ENCODE results near the gene JAG1.
"Not testable (repeated sequence)": the region's sequence is repeated elsewhere in the genome, so short reads cannot be mapped to it uniquely, and the experiment has no call there.

Gene JAG1

DNA sequence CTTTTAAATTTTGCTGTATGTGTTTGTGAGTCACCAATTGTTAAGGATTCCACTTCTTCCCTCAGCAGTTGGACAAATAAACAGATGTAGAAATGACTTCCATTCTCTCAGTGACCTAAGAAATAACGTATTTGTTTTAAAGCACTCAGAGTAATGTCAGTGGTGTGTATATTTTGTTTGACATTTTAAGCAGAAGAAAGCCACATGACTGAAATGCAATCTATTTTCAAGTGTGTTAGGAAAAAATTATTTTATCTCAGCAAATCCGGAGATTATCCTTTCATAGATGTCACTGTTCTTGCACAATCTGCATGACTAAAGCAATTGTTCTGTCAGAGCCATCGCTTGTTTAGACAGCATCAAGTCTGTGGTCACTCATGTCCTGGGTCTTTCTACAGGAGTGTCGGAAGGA, 77.1 kb downstream of the JAG1 start:
- peak; percentile 89 for DNase-seq (ENCODE audit: low read depth)
- no peak for TF ChIP-seq CTCF (conservative IDR thresholded peaks at IDR 0.05; ENCODE audit: low read depth, low read length)

GRCh38 chr20:10595985-10596384, 77.8 kb downstream of the JAG1 start:
- TF ChIP-seq CTCF (conservative IDR thresholded peaks at IDR 0.05; ENCODE audit: low read depth, low read length): no peak
- H3K4me3 ChIP-seq (ENCODE audit: low read depth, low read length): no peak overlapping the region
- no peak for DNase-seq (ENCODE audit: low read depth)

More for the DNA sequence above, 77.1 kb downstream of the JAG1 start:
- no peak overlapping the region for H3K4me3 ChIP-seq (ENCODE audit: low read depth, low read length)

- DNase-seq (ENCODE audit: low read depth): no peak
- no peak overlapping the region for H3K4me3 ChIP-seq (ENCODE audit: low read depth, low read length)
- TF ChIP-seq CTCF (conservative IDR thresholded peaks at IDR 0.05; ENCODE audit: low read depth, low read length): no peak
These were observed 78.5 kb downstream of the JAG1 start for GRCh38 chr20:10595266-10595665.

GRCh38 chr20:10594296-10594868, 79.4 kb downstream of the JAG1 start:
- H3K4me3 ChIP-seq (ENCODE audit: low read depth, low read length): no peak overlapping the region
- no peak for TF ChIP-seq CTCF (conservative IDR thresholded peaks at IDR 0.05; ENCODE audit: low read depth, low read length)
- DNase-seq (ENCODE audit: low read depth): peak; percentile 57

DNA sequence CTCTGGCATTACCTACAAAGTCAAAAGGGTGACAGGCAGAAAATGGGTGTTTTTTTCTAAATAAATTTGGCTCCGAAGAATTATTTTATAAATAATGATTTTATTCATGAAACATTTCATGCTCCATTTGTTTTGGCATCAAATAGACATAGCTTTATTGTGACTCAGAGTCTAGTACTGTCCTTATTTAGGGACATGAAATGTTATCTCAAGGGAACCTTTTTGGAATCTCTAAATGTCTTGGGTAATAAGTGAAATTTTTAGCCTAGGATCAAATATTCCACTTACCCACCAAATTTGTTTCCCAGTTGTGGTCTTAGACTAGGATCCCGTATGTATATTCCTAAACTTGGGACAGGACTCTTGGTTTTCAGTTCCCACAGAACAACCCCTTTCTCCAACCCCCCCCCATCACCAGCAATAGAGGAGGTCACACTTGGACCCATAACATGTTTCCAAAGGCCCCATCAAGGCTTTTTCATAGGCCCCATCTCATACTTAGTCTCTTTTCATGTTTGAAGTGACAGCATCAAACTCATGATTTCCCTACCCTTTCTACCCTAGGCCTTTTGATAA, 81.8 kb downstream of the JAG1 start:
- no peak overlapping the region for H3K4me3 ChIP-seq (ENCODE audit: low read depth, low read length)
- TF ChIP-seq CTCF (conservative IDR thresholded peaks at IDR 0.05; ENCODE audit: low read depth, low read length): no peak
- DNase-seq (ENCODE audit: low read depth): no peak

GRCh38 chr20:10590950-10591671, 82.7 kb downstream of the JAG1 start:
- H3K4me3 ChIP-seq (ENCODE audit: low read depth, low read length): no peak overlapping the region
- DNase-seq (ENCODE audit: low read depth): no peak
- TF ChIP-seq CTCF (conservative IDR thresholded peaks at IDR 0.05; ENCODE audit: low read depth, low read length): no peak

- DNase-seq (ENCODE audit: low read depth); H3K4me3 ChIP-seq (ENCODE audit: low read depth, low read length): not testable (repeated sequence)
These were observed 83.4 kb downstream of the JAG1 start for GRCh38 chr20:10590446-10590845.
